IMR-90 (cell line): ENCODE measurements around the gene PLLP. TPM values are rescaled to one million over a fixed set of nuclear protein-coding genes. Genes with fewer than 3 reads are reported as not detected.

Source experiments
- ATAC-seq: fragments of 200-7000 bp; cut with Tn5 transposase; 2 replicates; pipeline ENCODE4 v1.9.1; 2020; ENCODE audit warnings: low read depth, mild to moderate bottlenecking, moderate library complexity
- BruUV-seq: library from RNA; stranded (reverse); fragments of 400-500 nt; replicated peaks from 2 replicates; lab custom pipeline; 2021; lab: Mats Ljungman, UMichigan
- CTCF ChIA-PET: fragments of 300-600 bp; formaldehyde crosslinking; extraction: SDS; loops from one replicate; lab custom pipeline; 2021; ENCODE audit warnings: antibody characterized with exemption; lab: Yijun Ruan, JAX
- POLR2A ChIA-PET: fragments of 300-600 bp; sonication (Branson Sonifier 250); formaldehyde crosslinking; loops from one replicate; lab custom pipeline; 2022; ENCODE audit warnings: antibody characterized with exemption; ENCODE audit not compliant: unreplicated experiment; lab: Charles Lee
- DNase-seq: peaks from one replicate; pipeline ENCODE4 v3.0.0; 2013
- H2AFZ ChIP-seq: replicated peaks from 2 replicates; pipeline ENCODE3; 2013; ENCODE audit warnings: low read length, mild to moderate bottlenecking; ENCODE audit not compliant: poor library complexity
- H2AK5ac ChIP-seq: 2 replicates; pipeline ENCODE4 v1.6.1; 2013; ENCODE audit warnings: low read depth, low read length, inconsistent platforms
- H2AK9ac ChIP-seq: replicated peaks from 2 replicates; pipeline ENCODE3; 2013; ENCODE audit warnings: mild to moderate bottlenecking, low read depth, low read length, moderate library complexity; ENCODE audit not compliant: poor library complexity
- H2BK120ac ChIP-seq: 2 replicates; pipeline ENCODE4 v1.6.1; 2013; ENCODE audit warnings: low read depth, low read length, inconsistent platforms
- H2BK15ac ChIP-seq: 3 replicates; pipeline ENCODE4 v1.6.1; 2013; ENCODE audit warnings: low read depth, low read length, inconsistent platforms
- H2BK20ac ChIP-seq: 2 replicates; pipeline ENCODE4 v1.6.1; 2013; ENCODE audit warnings: low read depth, mild to moderate bottlenecking, inconsistent platforms, low read length, moderate library complexity
- H2BK5ac ChIP-seq: 2 replicates; pipeline ENCODE4 v1.6.1; 2013; ENCODE audit warnings: mild to moderate bottlenecking, low read depth, low read length, inconsistent platforms; ENCODE audit not compliant: poor library complexity, severe bottlenecking
- H3K14ac ChIP-seq: replicated peaks from 2 replicates; pipeline ENCODE4 v1.6.1; 2013; ENCODE audit warnings: low read depth, low read length, inconsistent platforms
- H3K18ac ChIP-seq: 2 replicates; pipeline ENCODE4 v1.6.1; 2013; ENCODE audit warnings: low read depth, low read length, control low read depth
- H3K23ac ChIP-seq: 2 replicates; pipeline ENCODE4 v1.6.1; 2013; ENCODE audit warnings: low read depth, low read length, inconsistent platforms
- H3K27ac ChIP-seq: 2 replicates; pipeline ENCODE4 v1.5.1; 2013; ENCODE audit warnings: mild to moderate bottlenecking, control low read depth, low read length; ENCODE audit not compliant: insufficient read depth
- H3K27me3 ChIP-seq: 2 replicates; pipeline ENCODE4 v1.6.1; 2013; ENCODE audit warnings: low read length; ENCODE audit not compliant: control insufficient read depth, insufficient read depth
- H3K36me3 ChIP-seq: 2 replicates; pipeline ENCODE4 v1.6.1; 2013; ENCODE audit warnings: low read length, mixed read lengths; ENCODE audit not compliant: control insufficient read depth, insufficient read depth
- H3K4ac ChIP-seq: 2 replicates; pipeline ENCODE4 v1.6.1; 2013; ENCODE audit warnings: low read depth, low read length, inconsistent platforms
- H3K4me1 ChIP-seq: 2 replicates; pipeline ENCODE4 v1.6.1; 2013; ENCODE audit warnings: low read length, mixed read lengths; ENCODE audit not compliant: control insufficient read depth, insufficient read depth
- H3K4me2 ChIP-seq: 2 replicates; pipeline ENCODE4 v1.6.1; 2013; ENCODE audit warnings: low read depth, mild to moderate bottlenecking, control low read depth, low read length, moderate library complexity
- H3K4me3 ChIP-seq: 2 replicates; pipeline ENCODE4 v1.5.1; 2013; ENCODE audit warnings: low read depth, mild to moderate bottlenecking, control low read depth, low read length, moderate library complexity; ENCODE audit not compliant: insufficient read depth
- H3K56ac ChIP-seq: 2 replicates; pipeline ENCODE4 v1.6.1; 2013; ENCODE audit warnings: low read length, inconsistent platforms; ENCODE audit not compliant: insufficient read depth; ENCODE audit errors: extremely low read depth
- H3K79me1 ChIP-seq, 2 experiments: 2 replicates each; pipeline ENCODE4 v1.6.1; 2013; ENCODE audit warnings: low read length in 2 of 2, inconsistent platforms in 1 of 2, low read depth in 1 of 2
- H3K9ac ChIP-seq: 2 replicates; pipeline ENCODE4 v1.6.1; 2013; ENCODE audit warnings: low read depth, low read length, control low read depth
- H3K9me1 ChIP-seq: 2 replicates; pipeline ENCODE4 v1.6.1; 2013; ENCODE audit warnings: low read length, inconsistent platforms; ENCODE audit not compliant: insufficient read depth
- H3K9me3 ChIP-seq: 2 replicates; pipeline ENCODE4 v1.6.1; 2013; ENCODE audit warnings: low read length; ENCODE audit not compliant: control insufficient read depth, insufficient read depth
- H4K20me1 ChIP-seq: 2 replicates; pipeline ENCODE4 v1.6.1; 2013; ENCODE audit warnings: low read length, inconsistent platforms; ENCODE audit not compliant: insufficient read depth
- H4K5ac ChIP-seq: 2 replicates; pipeline ENCODE4 v1.6.1; 2013; ENCODE audit warnings: mild to moderate bottlenecking, low read depth, low read length, control low read depth
- H4K8ac ChIP-seq, 2 experiments: 2 replicates each; pipeline ENCODE4 v1.6.1; 2013; ENCODE audit warnings: low read depth in 2 of 2, low read length in 2 of 2, control low read depth in 1 of 2, inconsistent platforms in 1 of 2
- H4K91ac ChIP-seq: 2 replicates; pipeline ENCODE4 v1.6.1; 2013; ENCODE audit warnings: low read depth, low read length, inconsistent platforms; ENCODE audit not compliant: insufficient read depth
- BHLHE40 ChIP-seq: fragments of 150-350 bp; IDR thresholded peaks from 2 replicates; pipeline ENCODE4 v1.6.1; 2016; ENCODE audit warnings: mild to moderate bottlenecking, low read depth, low read length
- CEBPB ChIP-seq: IDR thresholded peaks from 2 replicates; pipeline ENCODE4 v1.6.1; 2012; ENCODE audit warnings: low read depth, low read length, improper control_type of control experiment
- CHD1 ChIP-seq: IDR thresholded peaks from 2 replicates; pipeline ENCODE4 v1.6.1; 2012; ENCODE audit warnings: low read depth, low read length, improper control_type of control experiment
- FOS ChIP-seq: fragments of 150-350 bp; IDR thresholded peaks from 2 replicates; pipeline ENCODE4 v1.6.1; 2016; ENCODE audit warnings: low read depth, low read length
- MAZ ChIP-seq: IDR thresholded peaks from 2 replicates; pipeline ENCODE4 v1.6.1; 2012; ENCODE audit warnings: low read depth, mild to moderate bottlenecking, low read length, improper control_type of control experiment, moderate library complexity, borderline replicate concordance
- MXI1 ChIP-seq: IDR thresholded peaks from 2 replicates; pipeline ENCODE4 v1.6.1; 2012; ENCODE audit warnings: low read depth, mild to moderate bottlenecking, low read length, moderate library complexity, borderline replicate concordance
- NFE2L2 ChIP-seq: fragments of 150-350 bp; IDR thresholded peaks from 2 replicates; pipeline ENCODE4 v1.6.1; 2016; ENCODE audit warnings: low read depth, mild to moderate bottlenecking, low read length
- POLR2A ChIP-seq: IDR thresholded peaks from 2 replicates; pipeline ENCODE4 v1.6.1; 2012; ENCODE audit warnings: mild to moderate bottlenecking, low read depth, low read length
- RAD21 ChIP-seq: IDR thresholded peaks from 2 replicates; pipeline ENCODE4 v1.6.1; 2012; ENCODE audit warnings: low read length, improper control_type of control experiment
- RCOR1 ChIP-seq: IDR thresholded peaks from 2 replicates; pipeline ENCODE4 v1.6.1; 2012; ENCODE audit warnings: mild to moderate bottlenecking, low read length, improper control_type of control experiment; ENCODE audit not compliant: insufficient replicate concordance
- RFX5 ChIP-seq: IDR thresholded peaks from 2 replicates; pipeline ENCODE4 v1.8.0; 2012; ENCODE audit warnings: low read depth, mild to moderate bottlenecking, low read length, moderate library complexity
- SMC3 ChIP-seq: fragments of 150-350 bp; IDR thresholded peaks from 2 replicates; pipeline ENCODE4 v1.6.1; 2016; ENCODE audit warnings: low read depth, mild to moderate bottlenecking, antibody characterized with exemption, low read length, moderate library complexity
- USF2 ChIP-seq: fragments of 150-350 bp; IDR thresholded peaks from 2 replicates; pipeline ENCODE4 v1.6.1; 2017; ENCODE audit warnings: mild to moderate bottlenecking, antibody characterized with exemption, low read length, low read depth
- WGBS, 2 experiments: methylation state at CpG; one replicate each; pipeline versions ENCODE4 v1.1.5 to v1.1.7; 2013; ENCODE audit warnings: missing lambda C conversion rate in 2 of 2; ENCODE audit not compliant: insufficient read length in 1 of 2; ENCODE audit errors: extremely low coverage in 2 of 2; 5-methylcytosine and 5-hydroxymethylcytosine counted together
- dilution Hi-C: fragments of 300-500 bp; cut with HindIII; formaldehyde crosslinking; loops from one replicate; pipeline ENCODE4 v1.14.3; 2018; ENCODE audit warnings: low sequenced_read_pairs; ENCODE audit not compliant: unreplicated experiment
- in situ Hi-C: fragments of 300-500 bp; cut with MboI; formaldehyde crosslinking; loops from 3 replicates; pipeline ENCODE4 v1.14.3; 2019; ENCODE audit warnings: low sequenced_read_pairs, inconsistent platforms, mixed read lengths
- intact Hi-C: fragments of 100-400 bp; cut with micrococcal nuclease; formaldehyde crosslinking; loops from 2 replicates; pipeline ENCODE4 v1.10.0; 2022
- polyA plus RNA-seq, 3 experiments: library from polyadenylated mRNA; depleted of rRNA; stranded (reverse); fragments of >200 nt; gene quantifications; 2 replicates each; pipeline ENCODE4 v1.2.3, GENCODE V29; 2012; ENCODE audit warnings: low replicate concordance in 1 of 3
- total RNA-seq: library from RNA; depleted of rRNA; stranded (reverse); fragments of >200 nt; gene quantifications from 2 replicates; pipeline ENCODE4 v1.2.3, GENCODE V29; 2012

The PLLP gene
- total and polyA plus RNA-seq, 2 of the 4 experiments (the other 2 are of a cell fraction) = 0.05 TPM; not detected in 1

GRCh38 chr16:57252148-57252721 is 32.2 kb downstream of the PLLP start:
- no peak overlapping the region for H2BK20ac ChIP-seq
- no peak overlapping the region for H2AK5ac ChIP-seq
- no peak overlapping the region for H3K9ac ChIP-seq
- no peak overlapping the region for H2BK15ac ChIP-seq
- H3K14ac ChIP-seq = no peak overlapping the region
- H3K36me3 ChIP-seq = peaks cover 43% of the 10 kb centered on the region
- H3K56ac ChIP-seq = no peak overlapping the region
- no peak overlapping the region for H3K18ac ChIP-seq
- H3K4ac ChIP-seq = no peak overlapping the region
- H4K5ac ChIP-seq = no peak overlapping the region
- no CpG with 5 or more reads among the region's 6 CpGs for WGBS, 2 experiments
- H3K4me3 ChIP-seq = no peak overlapping the region
- DNase-seq (no peak), ATAC-seq (no peak)
- intact Hi-C loops = no loop called here
- no peak overlapping the region for H2BK120ac ChIP-seq
- H3K23ac ChIP-seq = no peak overlapping the region
- peaks cover 1 to 3% of the 10 kb centered on the region in 2 experiments; a peak in 1 of 4 replicates for H3K79me1 ChIP-seq
- no peak overlapping the region for H2BK5ac ChIP-seq
- H4K91ac ChIP-seq = no peak overlapping the region
- no peaks in the 10 kb centered on the region for H3K9me1 ChIP-seq
- H3K9me3 ChIP-seq = no peaks in the 10 kb centered on the region
- H3K27ac ChIP-seq = no peak overlapping the region
- BruUV-seq = TSS peak; percentile 71
- no peak overlapping the region for H2AFZ ChIP-seq
- no peak overlapping the region for H4K8ac ChIP-seq
- no peaks in the 10 kb centered on the region for H3K27me3 ChIP-seq
- no peak for TF ChIP-seq RCOR1
- no peak for TF ChIP-seq MAZ
- TF ChIP-seq SMC3 = no peak
- TF ChIP-seq USF2 = no peak
- TF ChIP-seq CEBPB = no peak
- TF ChIP-seq CHD1 = no peak
- no peak for TF ChIP-seq NFE2L2
- no peak for TF ChIP-seq BHLHE40
- TF ChIP-seq RAD21 = no peak
- TF ChIP-seq POLR2A = no peak
- no peak for TF ChIP-seq MXI1
- no peak for TF ChIP-seq RFX5
- TF ChIP-seq FOS = no peak
- no peak overlapping the region for H3K4me2 ChIP-seq
- no peak overlapping the region for H2AK9ac ChIP-seq
- ChIA-PET POLR2A (no interaction called here), CTCF (no interaction called here)
- no peaks in the 10 kb centered on the region; the same call in 1 of the 2 replicates for H4K20me1 ChIP-seq
- dilution Hi-C loops = no loop called here
- H3K4me1 ChIP-seq = no peaks in the 10 kb centered on the region
- in situ Hi-C loops = no loop called here
